WTC11 (cell line): ENCODE measurements around the gene BORCS5.

Experiments
- ATF1 ChIP-seq: sonication (generic); formaldehyde crosslinking; IDR thresholded peaks from 2 replicates; pipeline ENCODE4 v1.8.1; 2023; ENCODE audit warnings: mild to moderate bottlenecking, moderate library complexity, missing genetic modification reagents
- GRHL2 ChIP-seq: fragments of 250-450 bp; sonication (Bioruptor Pico); IDR thresholded peaks from 2 replicates; pipeline ENCODE4 v1.8.0; 2022; ENCODE audit warnings: mild to moderate bottlenecking, moderate library complexity; ENCODE audit not compliant: insufficient replicate concordance, severe bottlenecking
- TF ChIP-seq, protein P1 (sequence below): fragments of 200-600 bp; IDR thresholded peaks from 2 replicates; pipeline ENCODE4 v1.8.0; 2022; ENCODE audit warnings: antibody characterized with exemption

DNA sequence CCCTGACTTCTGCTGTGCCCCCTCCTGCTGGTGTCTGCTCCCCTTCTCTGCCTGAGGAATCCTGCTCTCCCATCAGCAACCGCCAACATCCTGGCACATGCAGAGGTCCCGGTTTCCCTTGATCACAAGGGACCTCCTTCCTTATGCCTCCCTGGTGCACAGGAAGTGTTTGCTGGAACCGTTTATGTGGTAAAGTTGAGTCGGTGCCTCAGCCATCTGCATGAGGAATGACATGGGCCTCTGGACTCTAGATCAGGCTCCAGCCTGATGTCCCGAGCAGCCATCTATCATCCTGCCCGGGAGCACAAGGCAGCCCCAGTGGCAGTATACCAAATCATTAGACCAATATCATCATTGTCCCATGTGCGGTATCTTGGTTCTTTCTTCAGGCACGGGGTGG, 90.4 kb downstream of the BORCS5 start:
- TF ChIP-seq, protein P1, sequence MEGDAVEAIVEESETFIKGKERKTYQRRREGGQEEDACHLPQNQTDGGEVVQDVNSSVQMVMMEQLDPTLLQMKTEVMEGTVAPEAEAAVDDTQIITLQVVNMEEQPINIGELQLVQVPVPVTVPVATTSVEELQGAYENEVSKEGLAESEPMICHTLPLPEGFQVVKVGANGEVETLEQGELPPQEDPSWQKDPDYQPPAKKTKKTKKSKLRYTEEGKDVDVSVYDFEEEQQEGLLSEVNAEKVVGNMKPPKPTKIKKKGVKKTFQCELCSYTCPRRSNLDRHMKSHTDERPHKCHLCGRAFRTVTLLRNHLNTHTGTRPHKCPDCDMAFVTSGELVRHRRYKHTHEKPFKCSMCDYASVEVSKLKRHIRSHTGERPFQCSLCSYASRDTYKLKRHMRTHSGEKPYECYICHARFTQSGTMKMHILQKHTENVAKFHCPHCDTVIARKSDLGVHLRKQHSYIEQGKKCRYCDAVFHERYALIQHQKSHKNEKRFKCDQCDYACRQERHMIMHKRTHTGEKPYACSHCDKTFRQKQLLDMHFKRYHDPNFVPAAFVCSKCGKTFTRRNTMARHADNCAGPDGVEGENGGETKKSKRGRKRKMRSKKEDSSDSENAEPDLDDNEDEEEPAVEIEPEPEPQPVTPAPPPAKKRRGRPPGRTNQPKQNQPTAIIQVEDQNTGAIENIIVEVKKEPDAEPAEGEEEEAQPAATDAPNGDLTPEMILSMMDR: no peak
- TF ChIP-seq GRHL2 (CRISPR knock-in tag) (no peak), ATF1 (CRISPR knock-in tag) (no peak)
